ENCODE results near the gene KHDC4.

- TF ChIP-seq EZH2 (IDR thresholded peaks at IDR 0.05; ENCODE audit: borderline replicate concordance) (no peak), CTCF (IDR thresholded peaks at IDR 0.05; ENCODE audit: poor library complexity) (no peak), EZH2phosphoT487 (IDR thresholded peaks at IDR 0.05; ENCODE audit: low read depth, severe bottlenecking, unreplicated experiment) (no peak)
These were observed 66.4 kb downstream of the KHDC4 start for GRCh38 chr1:155867766-155868165.

Measured in hepatocyte (in vitro differentiated cells).